Measurements from ENCODE around the gene TSACC.
"Not testable (repeated sequence)": the region's sequence is repeated elsewhere in the genome, so short reads cannot be mapped to it uniquely, and the experiment has no call there.

TSACC gene

DNA sequence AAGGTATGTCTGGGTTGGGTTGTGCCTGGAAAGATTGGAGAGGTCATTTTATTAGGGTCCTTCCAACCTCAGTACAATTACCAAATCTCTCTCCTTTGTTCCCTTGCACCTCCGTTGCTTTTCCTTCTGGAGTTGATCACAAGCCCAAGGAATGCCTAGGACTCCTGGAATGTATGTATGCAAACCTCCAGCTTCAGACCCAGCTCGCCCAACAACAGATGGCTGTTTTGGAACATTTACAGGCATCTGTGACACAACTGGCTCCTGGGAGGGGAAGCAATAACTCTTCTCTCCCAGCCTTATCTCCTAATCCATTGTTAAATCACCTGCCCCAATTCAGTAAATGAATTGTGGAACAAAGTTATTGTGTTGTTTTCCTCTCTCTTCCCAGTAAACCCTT is 8.3 kb downstream of the TSACC start:
- no peak for DNase-seq

DNA sequence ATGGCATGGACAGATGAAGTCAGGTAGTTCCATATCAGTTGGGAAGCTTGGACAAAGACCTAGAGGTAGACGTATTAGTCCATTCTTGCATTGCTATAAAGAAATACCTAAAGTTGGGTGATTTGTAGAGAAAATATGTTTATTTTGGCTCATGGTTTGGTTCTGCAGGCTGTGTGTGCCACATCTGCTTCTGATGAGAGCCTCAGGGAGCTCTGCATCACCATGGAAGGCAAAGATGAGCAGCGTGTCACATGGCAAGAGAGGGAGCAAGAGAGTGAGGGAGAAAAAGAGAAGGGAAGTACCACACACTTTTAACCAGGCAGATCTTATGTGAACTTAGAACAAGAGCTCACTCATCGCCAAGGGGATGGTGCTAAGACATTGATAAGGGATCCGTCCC is 9.0 kb downstream of the TSACC start:
- no peak for DNase-seq

DNA sequence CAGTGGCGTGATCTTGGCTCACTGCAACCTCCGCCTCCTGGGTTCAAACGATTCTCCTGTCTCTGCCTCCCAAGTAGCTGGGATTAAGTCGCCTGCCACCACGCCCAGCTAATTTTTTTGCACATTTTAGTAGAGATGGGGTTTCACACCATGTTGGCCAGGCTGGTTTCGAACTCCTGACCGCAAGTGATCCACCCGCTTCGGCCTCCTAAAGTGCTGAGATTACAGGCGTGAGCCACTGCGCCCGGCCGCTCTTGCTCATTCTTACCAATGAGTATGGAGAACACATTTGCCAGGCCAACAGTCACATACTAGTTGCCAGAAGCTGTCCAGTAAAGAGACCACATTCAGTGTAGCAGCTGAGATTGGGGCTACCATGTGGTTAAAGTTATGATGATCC is 14.2 kb downstream of the TSACC start:
- DNase-seq, result not testable (repeated sequence)

- DNase-seq, result no peak
Measured at GRCh38 chr1:156356262-156356874, 18.0 kb downstream of the TSACC start.

DNA sequence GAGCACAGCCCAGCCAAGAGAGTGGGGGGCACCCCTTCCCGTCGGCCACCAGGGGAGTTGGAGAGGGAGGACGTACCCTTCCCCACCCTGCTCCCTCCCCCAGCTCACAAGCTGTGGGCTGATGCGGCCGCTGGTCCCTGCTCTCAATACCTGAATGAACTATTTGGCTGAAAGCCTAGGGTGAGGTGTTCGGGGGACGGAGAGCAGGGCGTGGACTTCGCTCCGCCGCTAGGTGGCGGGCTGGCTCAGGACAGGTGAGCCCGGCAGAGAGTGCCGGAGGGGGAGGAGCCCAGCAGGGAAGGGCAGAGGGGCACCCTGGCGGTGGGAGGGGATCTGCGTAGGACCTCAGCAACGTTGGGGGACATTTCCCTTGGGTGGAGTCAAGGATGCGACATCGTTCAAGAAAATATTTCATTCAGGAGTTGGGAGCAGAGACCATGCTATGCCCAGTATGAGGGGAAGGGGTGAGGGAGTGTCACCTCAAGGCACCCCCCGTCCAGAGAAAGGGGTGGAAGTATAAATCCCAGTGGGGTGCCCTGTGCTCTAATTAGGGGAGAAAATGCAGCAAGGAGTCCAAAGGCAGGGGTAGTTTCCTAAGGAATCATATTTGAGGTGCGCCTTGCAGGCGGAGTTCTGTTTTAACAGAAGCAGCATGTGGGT is 18.7 kb downstream of the TSACC start:
- DNase-seq, result no peak

GRCh38 chr1:156357977-156358376 is 19.7 kb downstream of the TSACC start:
- no peak for DNase-seq

- DNase-seq, result no peak
Measured at GRCh38 chr1:156358641-156359040, 20.3 kb downstream of the TSACC start.

GRCh38 chr1:156359249-156359648 is 20.9 kb downstream of the TSACC start:
- DNase-seq, result no peak

DNA sequence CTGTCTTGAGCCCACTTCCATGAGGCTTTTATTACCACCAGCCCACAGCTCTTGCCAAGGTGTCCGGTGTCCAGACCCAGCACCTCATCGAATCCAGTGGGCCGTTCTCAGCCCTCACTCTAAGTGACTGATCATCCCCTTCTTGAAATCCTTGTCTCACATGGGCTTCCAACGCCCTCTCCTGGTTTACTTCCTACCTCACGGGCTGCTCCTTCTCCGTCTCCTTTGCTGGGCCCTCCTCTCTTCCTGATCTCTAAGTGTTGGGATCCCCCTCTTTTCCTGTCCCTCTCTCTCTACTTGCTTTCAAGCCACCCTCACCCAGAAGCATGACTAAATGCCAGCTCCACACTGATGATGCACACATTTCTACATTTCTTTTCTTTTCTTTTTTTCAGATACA is 21.6 kb downstream of the TSACC start:
- DNase-seq, result no peak

DNA sequence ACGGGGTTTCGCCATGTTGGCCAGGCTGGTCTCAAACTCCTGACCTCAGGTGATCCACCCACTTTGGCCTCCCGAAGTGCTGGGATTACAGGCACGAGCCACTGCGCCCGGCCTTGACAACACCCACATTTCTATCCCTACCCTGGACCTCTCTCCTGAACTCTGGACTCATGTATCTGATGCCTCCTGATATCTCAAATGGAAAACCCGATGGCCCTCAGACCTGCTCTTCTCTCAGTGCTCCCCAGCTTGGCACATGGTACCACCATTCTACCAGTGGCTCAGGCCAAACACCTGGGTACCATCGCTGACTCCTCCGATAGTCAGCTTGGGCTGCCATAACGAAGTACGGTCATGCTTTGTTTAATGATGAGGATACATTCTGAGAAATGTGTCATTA is 22.2 kb downstream of the TSACC start:
- no peak for DNase-seq

DNA sequence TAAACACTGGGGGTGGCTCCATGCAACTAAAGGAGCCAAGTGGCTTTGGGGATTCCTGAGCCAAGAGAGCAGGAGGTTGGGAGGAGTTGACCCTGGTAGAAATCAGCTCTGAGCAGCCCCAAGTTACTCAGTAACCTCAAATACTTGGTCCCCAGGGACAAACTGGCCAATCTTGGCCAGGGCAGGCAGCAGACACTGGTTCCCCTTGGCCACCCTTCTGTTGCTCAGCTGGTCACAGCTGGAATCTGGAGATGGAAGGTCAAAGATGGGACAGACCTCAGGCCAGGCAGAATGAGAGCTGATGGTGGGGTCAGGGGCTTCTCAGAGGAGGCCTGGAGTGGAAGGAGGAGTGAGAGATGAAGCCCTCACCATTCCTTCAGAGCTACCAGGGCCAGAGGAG is 27.4 kb downstream of the TSACC start:
- no peak for DNase-seq

- no peak for DNase-seq
Measured at GRCh38 chr1:156366378-156367166, 28.2 kb downstream of the TSACC start.

GRCh38 chr1:156367383-156368156 is 29.2 kb downstream of the TSACC start:
- DNase-seq, result no peak

- no peak for DNase-seq
Measured at GRCh38 chr1:156368157-156368658, 29.9 kb downstream of the TSACC start.

DNA sequence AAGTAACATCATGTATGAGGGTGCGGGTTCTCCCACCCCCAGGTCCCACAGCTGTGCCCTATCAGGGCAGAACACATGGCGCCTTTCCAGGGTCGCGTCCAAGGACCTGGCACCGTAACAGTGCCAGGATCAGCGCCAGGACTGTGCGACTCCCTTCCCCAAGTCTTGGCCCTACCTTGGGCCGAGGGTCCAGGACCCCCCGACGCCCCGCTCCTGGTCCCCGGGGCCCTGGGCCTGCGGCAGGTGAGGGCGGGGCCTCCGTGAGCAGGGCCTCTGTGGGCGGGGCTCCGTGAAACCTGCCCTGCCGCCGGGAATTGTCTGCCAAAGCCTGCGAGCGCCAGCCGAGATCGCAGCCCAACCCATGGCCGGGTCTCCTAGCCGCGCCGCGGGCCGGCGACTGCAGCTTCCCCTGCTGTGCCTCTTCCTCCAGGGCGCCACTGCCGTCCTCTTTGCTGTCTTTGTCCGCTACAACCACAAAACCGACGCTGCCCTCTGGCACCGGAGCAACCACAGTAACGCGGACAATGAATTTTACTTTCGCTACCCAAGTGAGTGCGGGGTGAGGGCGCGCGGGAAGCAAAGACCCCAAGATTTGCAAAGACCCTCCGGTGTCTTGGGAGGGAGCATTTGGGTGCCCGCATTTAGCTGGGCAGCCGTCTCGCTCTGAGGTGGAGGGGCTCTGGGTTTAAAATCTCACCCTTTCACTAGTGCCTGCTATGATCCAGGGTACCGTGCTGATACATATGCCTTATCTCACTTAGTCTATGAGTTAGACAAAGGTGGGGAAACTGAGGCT is 30.8 kb downstream of the TSACC start, which contains the start of gene RHBG:
TSS of gene RHBG (plus strand) at position 323 of the 796 bp plus-strand sequence. CDS start at position 362, 39 bp downstream.
- DNase-seq, result no peak

DNA sequence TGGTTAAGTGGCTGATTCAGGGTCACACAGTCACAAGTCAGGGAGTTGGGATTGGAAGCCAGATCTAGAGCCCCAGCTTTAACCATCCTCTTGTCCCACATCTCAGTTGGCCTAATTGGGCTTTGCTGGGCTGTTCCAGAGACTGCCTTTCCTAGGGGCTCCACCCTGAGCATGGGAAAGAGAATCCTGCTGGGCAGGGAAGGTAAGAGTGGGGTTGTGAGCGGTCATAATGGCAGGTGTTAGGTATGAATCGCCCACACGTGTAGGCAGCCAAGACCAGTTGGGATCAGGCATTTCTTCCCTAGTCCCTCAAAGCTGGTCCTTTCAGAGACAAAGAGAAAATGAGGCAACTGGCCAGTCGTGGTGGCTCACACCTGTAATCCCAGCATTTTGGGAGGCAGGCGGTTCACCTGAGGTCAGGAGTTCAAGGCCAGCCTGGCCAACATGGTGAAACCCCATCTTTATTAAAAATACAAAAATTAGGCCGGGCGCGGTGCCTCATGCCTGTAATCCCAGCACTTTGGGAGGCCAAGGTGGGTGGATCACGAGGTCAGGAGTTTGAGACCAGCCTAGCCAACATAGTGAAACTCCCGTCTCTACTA is 31.5 kb downstream of the TSACC start:
- not testable (repeated sequence) for DNase-seq

DNA sequence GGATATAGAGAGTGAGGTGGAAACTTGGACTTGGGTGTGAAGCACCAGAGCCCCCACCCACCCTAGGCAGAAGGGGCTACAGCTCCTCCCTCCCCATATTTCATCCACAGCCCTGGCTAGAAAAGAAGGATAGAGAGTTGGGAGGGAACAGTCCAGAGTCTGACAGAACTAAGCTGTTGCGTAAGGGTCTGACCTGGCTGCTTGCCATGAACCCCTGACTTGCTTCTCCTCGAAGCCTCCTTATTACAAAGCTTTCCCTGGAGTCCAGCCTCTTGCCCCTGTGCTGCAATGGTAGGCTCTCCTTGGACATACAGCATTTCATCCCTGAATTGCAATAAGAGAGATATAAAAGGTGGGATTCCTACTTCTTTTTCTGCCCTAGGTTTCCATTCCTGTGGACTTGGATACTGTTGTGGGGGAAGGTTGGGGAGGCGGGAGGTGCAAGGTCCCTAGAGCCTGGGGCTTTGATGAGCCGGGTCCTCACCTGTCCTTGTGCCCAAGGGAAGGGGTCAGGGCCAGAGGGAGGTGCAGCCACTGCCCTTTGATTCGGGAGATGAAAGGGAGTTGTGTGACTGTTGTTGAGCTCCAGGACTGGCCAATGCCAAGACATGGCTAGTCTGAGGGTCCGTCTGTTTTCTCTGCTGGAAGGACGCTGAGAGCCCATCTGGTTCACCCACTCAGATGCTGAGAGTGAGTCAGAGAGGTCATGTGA is 33.4 kb downstream of the TSACC start:
- no peak for DNase-seq

- DNase-seq, result no peak
Measured at GRCh38 chr1:156372265-156372586, 33.9 kb downstream of the TSACC start.

DNA sequence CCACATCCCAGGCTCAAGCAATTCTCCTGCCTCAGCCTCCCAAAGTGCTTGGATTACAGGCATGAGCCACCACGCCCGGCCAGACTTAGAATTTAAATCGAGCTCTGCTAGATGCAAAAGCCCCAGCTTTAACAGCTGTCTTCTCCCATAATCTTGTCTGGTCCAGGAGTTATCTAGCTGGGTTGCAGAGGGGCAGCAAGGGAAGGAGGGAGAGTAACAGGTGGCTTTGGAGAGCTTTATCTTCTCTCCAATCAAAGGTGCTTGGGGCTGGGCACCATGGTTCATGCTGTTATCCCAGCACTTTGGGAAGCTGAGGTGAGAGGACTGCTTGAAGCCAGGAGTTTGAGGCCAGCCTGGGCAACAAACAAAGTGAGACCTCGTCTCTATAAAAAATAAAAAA is 34.5 kb downstream of the TSACC start:
- no peak for DNase-seq

DNA sequence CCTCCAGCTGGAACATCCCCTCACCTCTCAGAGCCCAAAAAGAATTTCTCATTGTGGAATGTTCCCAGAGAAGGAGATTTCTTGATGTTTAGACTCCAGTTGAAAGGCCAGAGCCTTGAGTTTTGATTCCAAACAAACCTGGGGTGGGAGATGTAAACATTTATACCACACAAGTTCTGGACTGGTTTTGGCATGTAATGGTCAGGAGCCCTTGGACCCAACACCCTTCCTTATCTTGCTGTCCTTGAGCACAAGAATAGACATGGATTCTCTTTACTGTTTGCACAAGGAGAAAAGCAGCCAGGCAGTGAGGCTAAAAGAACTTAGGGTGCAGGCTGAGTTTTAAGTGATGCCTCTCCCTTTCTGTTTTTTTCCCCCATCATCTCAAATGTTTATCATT is 35.2 kb downstream of the TSACC start:
- DNase-seq, result no peak

GRCh38 chr1:156376146-156376545 is 37.8 kb downstream of the TSACC start:
- no peak for DNase-seq
